H1 (cell line): ENCODE results near the gene BTBD7. TPM values are rescaled to one million over a fixed set of nuclear protein-coding genes. Genes with fewer than 3 reads are reported as not detected.

Source experiments
- CTCF ChIA-PET: fragments of 300-600 bp; sonication (Branson Sonifier 250); formaldehyde crosslinking; loops from one replicate; lab custom pipeline; 2021; ENCODE audit not compliant: partially characterized antibody; lab: Charles Lee
- POLR2A ChIA-PET: fragments of 300-600 bp; sonication (Branson Sonifier 250); formaldehyde crosslinking; loops from one replicate; lab custom pipeline; 2021; ENCODE audit warnings: inconsistent platforms; ENCODE audit not compliant: partially characterized antibody; lab: Charles Lee
- DNase-seq, 2 experiments: peaks; one replicate each; pipeline versions ENCODE4 v3.0.0 to v3.0.0-alpha.2; 2010 to 2022; ENCODE audit warnings: low spot score in 2 of 2, low read depth in 1 of 2, mixed read lengths in 1 of 2
- FAIRE-seq: peaks from 2 replicates; lab custom pipeline; 2011; peaks lifted over from hg19 to GRCh38; lab: Jason Lieb, UNC
- H2AFZ ChIP-seq: 2 replicates; pipeline ENCODE4 v1.8.1; 2012; ENCODE audit warnings: low read length, inconsistent platforms
- H2AK5ac ChIP-seq: 2 replicates; pipeline ENCODE4 v1.6.1; 2013; ENCODE audit warnings: low read depth, low read length
- H2BK120ac ChIP-seq: replicated peaks from 2 replicates; pipeline ENCODE3; 2013; ENCODE audit warnings: low read depth, low read length, inconsistent platforms
- H2BK12ac ChIP-seq: 2 replicates; pipeline ENCODE4 v1.6.1; 2013; ENCODE audit warnings: low read depth, low read length
- H2BK15ac ChIP-seq: 2 replicates; pipeline ENCODE4 v1.6.1; 2013; ENCODE audit warnings: low read length
- H2BK20ac ChIP-seq: 2 replicates; pipeline ENCODE4 v1.6.1; 2013; ENCODE audit warnings: low read length
- H2BK5ac ChIP-seq: 2 replicates; pipeline ENCODE4 v1.6.1; 2013; ENCODE audit warnings: low read depth, low read length
- H3K14ac ChIP-seq: 2 replicates; pipeline ENCODE4 v1.6.1; 2013; ENCODE audit warnings: inconsistent platforms; ENCODE audit not compliant: insufficient read length
- H3K18ac ChIP-seq: 2 replicates; pipeline ENCODE4 v1.6.1; 2013; ENCODE audit warnings: low read length; ENCODE audit errors: extremely low read depth
- H3K23ac ChIP-seq: 2 replicates; pipeline ENCODE4 v1.6.1; 2013; ENCODE audit warnings: inconsistent platforms; ENCODE audit not compliant: insufficient read length
- H3K23me2 ChIP-seq: 2 replicates; pipeline ENCODE4 v1.6.1; 2013; ENCODE audit warnings: low read depth, low read length
- H3K27ac ChIP-seq: 2 replicates; pipeline ENCODE4 v1.6.1; 2011; ENCODE audit warnings: low read depth, low read length, inconsistent platforms
- H3K27me3 ChIP-seq, 4 experiments: replicated peaks in 1 of 4; 1 replicate in 1 of 4; 2 replicates in 3 of 4; pipeline versions ENCODE4 v1.6.1 to v1.8.1; 2011 to 2013; ENCODE audit warnings: low read length in 3 of 4, mild to moderate bottlenecking in 3 of 4, inconsistent platforms in 2 of 4, mixed read lengths in 2 of 4, moderate library complexity in 1 of 4; ENCODE audit not compliant: control insufficient read depth in 3 of 4, insufficient read depth in 3 of 4; ENCODE audit errors: extremely low read depth in 1 of 4
- H3K36me3 ChIP-seq, 4 experiments: 2 replicates each; pipeline versions ENCODE4 v1.6.1 to v1.8.1; 2011 to 2013; ENCODE audit warnings: mild to moderate bottlenecking in 4 of 4, low read length in 3 of 4, moderate library complexity in 2 of 4, control low read depth in 1 of 4, inconsistent platforms in 1 of 4; ENCODE audit not compliant: insufficient read depth in 4 of 4, control insufficient read depth in 2 of 4
- H3K4ac ChIP-seq: replicated peaks from 2 replicates; pipeline ENCODE3; 2013; ENCODE audit warnings: low read length, low read depth, mixed read lengths, inconsistent platforms; ENCODE audit not compliant: insufficient read length
- H3K4me1 ChIP-seq, 4 experiments: replicated peaks in 1 of 4; 1 replicate in 1 of 4; 2 replicates in 3 of 4; pipeline versions ENCODE4 v1.6.1 to v1.8.1; 2011 to 2013; ENCODE audit warnings: low read length in 3 of 4, inconsistent platforms in 2 of 4, mixed read lengths in 1 of 4; ENCODE audit not compliant: insufficient read depth in 4 of 4, control insufficient read depth in 3 of 4
- H3K4me2 ChIP-seq, 2 experiments: 2 replicates each; pipeline versions ENCODE4 v1.6.1 to v1.8.1; 2011 to 2013; ENCODE audit warnings: low read depth in 2 of 2, low read length in 2 of 2, control low read depth in 1 of 2, inconsistent platforms in 1 of 2, mild to moderate bottlenecking in 1 of 2; ENCODE audit not compliant: insufficient read depth in 1 of 2
- H3K4me3 ChIP-seq, 4 experiments: fragments of 200-600, 300-600 bp in 1 of 4; sonication (generic), shearing (Covaris generic), sonication (Bioruptor Twin) in 1 of 4; 2 replicates each; pipeline versions ENCODE4 v1.5.1 to v1.8.1; 2011 to 2016; ENCODE audit warnings: low read length in 4 of 4, low read depth in 3 of 4, control low read depth in 2 of 4, inconsistent platforms in 2 of 4, mild to moderate bottlenecking in 2 of 4, mixed read lengths in 1 of 4, moderate library complexity in 1 of 4; ENCODE audit not compliant: insufficient read depth in 2 of 4; ENCODE audit errors: extremely low read depth in 1 of 4
- H3K56ac ChIP-seq: replicated peaks from 2 replicates; pipeline ENCODE3; 2013; ENCODE audit warnings: low read depth, mild to moderate bottlenecking, mixed read lengths, low read length, inconsistent platforms; ENCODE audit not compliant: insufficient read length
- H3K79me1 ChIP-seq: 2 replicates; pipeline ENCODE4 v1.6.1; 2013; ENCODE audit warnings: low read depth, low read length, control low read depth
- H3K79me2 ChIP-seq, 2 experiments: 2 replicates each; pipeline versions ENCODE4 v1.6.1 to v1.8.1; 2012 to 2013; ENCODE audit warnings: low read length in 2 of 2, mild to moderate bottlenecking in 2 of 2, inconsistent platforms in 1 of 2; ENCODE audit not compliant: insufficient read depth in 2 of 2, control insufficient read depth in 1 of 2
- H3K9ac ChIP-seq, 4 experiments: replicated peaks in 1 of 4; 1 replicate in 1 of 4; 2 replicates in 3 of 4; pipeline versions ENCODE4 v1.6.1 to v1.8.1; 2011 to 2013; ENCODE audit warnings: low read depth in 3 of 4, low read length in 3 of 4, control low read depth in 2 of 4, mild to moderate bottlenecking in 2 of 4, moderate library complexity in 2 of 4, inconsistent platforms in 1 of 4; ENCODE audit errors: extremely low read depth in 1 of 4
- H3K9me3 ChIP-seq, 2 experiments: 2 replicates each; pipeline versions ENCODE4 v1.6.1 to v1.8.1; 2012 to 2013; ENCODE audit warnings: mild to moderate bottlenecking in 2 of 2, moderate library complexity in 2 of 2, control low read depth in 1 of 2, inconsistent platforms in 1 of 2, low read depth in 1 of 2, low read length in 1 of 2, mixed read lengths in 1 of 2; ENCODE audit not compliant: insufficient read depth in 2 of 2
- H4K20me1 ChIP-seq, 2 experiments: replicated peaks in 1 of 2; 2 replicates each; pipeline versions ENCODE3 to v1.8.1; 2011 to 2013; ENCODE audit warnings: inconsistent platforms in 2 of 2, low read length in 2 of 2, mild to moderate bottlenecking in 1 of 2; ENCODE audit not compliant: insufficient read depth in 2 of 2, control insufficient read depth in 1 of 2
- H4K5ac ChIP-seq: 2 replicates; pipeline ENCODE4 v1.6.1; 2013; ENCODE audit warnings: low read length, low read depth, mixed read lengths, inconsistent platforms; ENCODE audit not compliant: insufficient read length
- H4K8ac ChIP-seq: 2 replicates; pipeline ENCODE4 v1.8.0; 2013; ENCODE audit warnings: mild to moderate bottlenecking, moderate library complexity, low read length, inconsistent platforms; ENCODE audit not compliant: insufficient read depth; ENCODE audit errors: extremely low read depth
- H4K91ac ChIP-seq: replicated peaks from 2 replicates; pipeline ENCODE3; 2013; ENCODE audit warnings: low read length, mixed read lengths, inconsistent platforms; ENCODE audit not compliant: insufficient read length
- BRCA1 ChIP-seq: IDR thresholded peaks from 2 replicates; pipeline ENCODE4 v1.6.1; 2012; ENCODE audit warnings: low read depth, low read length, improper control_type of control experiment
- CBX5 ChIP-seq: fragments of 300-800, 300-1000 bp; sonication (generic); IDR thresholded peaks from 2 replicates; pipeline ENCODE4 v1.7.1; 2016; ENCODE audit warnings: antibody characterized with exemption, low read length, low read depth
- CEBPB ChIP-seq: IDR thresholded peaks from 2 replicates; pipeline ENCODE4 v1.6.1; 2012; ENCODE audit warnings: low read depth, low read length
- HDAC2 ChIP-seq, 2 experiments: fragments of 300-600 bp in 1 of 2; sonication (generic) in 1 of 2; IDR thresholded peaks; 2 replicates each; pipeline ENCODE4 v1.6.1; 2011 to 2012; ENCODE audit warnings: low read depth in 2 of 2, low read length in 2 of 2, mild to moderate bottlenecking in 2 of 2, moderate library complexity in 2 of 2, borderline replicate concordance in 1 of 2, inconsistent platforms in 1 of 2
- HDAC6 ChIP-seq: IDR thresholded peaks from one replicate; pipeline ENCODE4 v1.7.1; 2012; ENCODE audit warnings: low read depth, mild to moderate bottlenecking, inconsistent platforms, low read length, moderate library complexity
- KDM4A ChIP-seq: IDR thresholded peaks from one replicate; pipeline ENCODE4 v1.7.1; 2012; ENCODE audit warnings: low read depth, mild to moderate bottlenecking, moderate library complexity, low read length, inconsistent platforms; ENCODE audit not compliant: severe bottlenecking
- NANOG ChIP-seq: IDR thresholded peaks from 2 replicates; pipeline ENCODE4 v1.6.1; 2011; ENCODE audit warnings: low read length, low read depth, mild to moderate bottlenecking, inconsistent platforms; ENCODE audit not compliant: insufficient read depth, poor library complexity, severe bottlenecking
- POLR2A ChIP-seq, 2 experiments: IDR thresholded peaks; 1 replicate in 1 of 2; 2 replicates in 1 of 2; pipeline ENCODE4 v1.6.1; 2011; ENCODE audit warnings: low read depth in 2 of 2, low read length in 2 of 2, mild to moderate bottlenecking in 2 of 2; ENCODE audit errors: control extremely low read depth in 1 of 2
- TAF7 ChIP-seq: optimal IDR thresholded peaks from 2 replicates; pipeline ENCODE3; 2011; ENCODE audit warnings: low read depth, mild to moderate bottlenecking, inconsistent platforms, low read length, moderate library complexity, borderline replicate concordance
- WGBS, 2 experiments: shearing (Covaris generic) in 1 of 2; methylation state at CpG; one replicate each; pipeline versions ENCODE4 v1.1.6 to v1.1.7; 2013 to 2015; ENCODE audit warnings: low lambda C conversion rate in 2 of 2, mixed read lengths in 2 of 2, inconsistent platforms in 1 of 2, low coverage in 1 of 2, missing lambda C conversion rate in 1 of 2; ENCODE audit not compliant: insufficient replicate concordance in 2 of 2, insufficient coverage in 1 of 2, insufficient read length in 1 of 2; ENCODE audit errors: extremely low coverage in 1 of 2, missing lambda C conversion rate in 1 of 2; 5-methylcytosine and 5-hydroxymethylcytosine counted together
- polyA plus RNA-seq, 7 experiments: library from polyadenylated mRNA; depleted of rRNA in 3 of 7; stranded (reverse) in 5 of 7; unstranded in 2 of 7; fragments of >200 nt in 5 of 7; fragments of 200-250 nt in 2 of 7; gene quantifications; 1 replicate in 5 of 7; 2 replicates in 1 of 7; 4 replicates in 1 of 7; pipeline versions ENCODE4 v1.2.1 to v1.2.3, GENCODE V29; 2011 to 2013; ENCODE audit warnings: missing spikeins in 2 of 7, mixed read lengths in 2 of 7
- total RNA-seq: library from RNA; stranded (reverse); fragmentation: NEBNext Ultra II Directional; extraction: Animal tissue kit (Norgen Biotek cat#: 25700); gene quantifications from 2 replicates; pipeline ENCODE4 v1.2.1, GENCODE V29; 2021

Gene BTBD7
- total and polyA plus RNA-seq, 2 of the 8 experiments (the other 6 are each of a cell fraction or from before 2014, with no cell fraction given), result 12.1 to 46.1 TPM

DNA sequence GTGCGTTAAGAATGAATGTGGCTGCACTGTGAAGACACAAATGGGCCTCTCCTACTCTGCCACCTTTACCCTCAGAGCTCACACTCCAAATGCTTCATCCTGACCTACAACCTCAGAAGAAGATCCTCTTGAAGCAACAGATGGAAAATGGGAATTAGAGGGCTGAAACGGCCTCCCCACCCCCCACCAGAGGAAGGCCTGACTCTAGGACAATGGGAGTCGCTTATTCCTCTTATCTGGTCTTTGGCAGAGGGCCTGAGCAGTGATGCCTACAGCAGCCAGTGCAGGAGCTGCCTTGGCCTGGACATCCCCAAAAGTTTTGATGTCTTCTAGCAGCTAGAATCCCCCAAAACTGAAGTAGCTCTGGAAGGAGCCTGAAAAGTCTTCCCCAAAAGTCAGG is 29.2 kb downstream of the BTBD7 start:
- no peak overlapping the region for H2BK5ac ChIP-seq
- DNase-seq (no peak), FAIRE-seq (no peak)
- H3K4me2 ChIP-seq, result no peak overlapping the region
- no peak for TF ChIP-seq CBX5
- no peak for TF ChIP-seq POLR2A (IDR thresholded peaks at IDR 0.05; ENCODE audit: control extremely low read depth in 1 of 2, low read depth in 2 of 2, low read length in 2 of 2)
- no peak for TF ChIP-seq HDAC6
- no peak for TF ChIP-seq CEBPB
- TF ChIP-seq NANOG, result no peak
- TF ChIP-seq TAF7, result no peak
- no peak for TF ChIP-seq BRCA1
- TF ChIP-seq KDM4A, result no peak
- no peak for TF ChIP-seq HDAC2 (IDR thresholded peaks at IDR 0.05; ENCODE audit: borderline replicate concordance in 1 of 2, low read depth in 2 of 2, low read length in 2 of 2)
- CTCF ChIA-PET, result no interaction called here
- H3K79me2 ChIP-seq, result peaks cover 0 to 73% of the 10 kb centered on the region in 2 experiments; a peak in 3 of 4 replicates
- POLR2A ChIA-PET, result no interaction called here
- no peak overlapping the region for H3K23ac ChIP-seq
- no peak overlapping the region for H2BK12ac ChIP-seq
- H3K4me3 ChIP-seq, result no peak overlapping the region
- no peak overlapping the region for H4K5ac ChIP-seq
- peaks cover 0 to 10% (median 6%) of the 10 kb centered on the region in 4 experiments; a peak in 3 of 7 replicates for H3K4me1 ChIP-seq
- H3K14ac ChIP-seq, result no peak overlapping the region
- no peak overlapping the region for H3K56ac ChIP-seq
- H3K23me2 ChIP-seq, result no peaks in the 10 kb centered on the region
- no peaks in the 10 kb centered on the region; the same call in 1 of the 2 replicates for H3K79me1 ChIP-seq
- H4K20me1 ChIP-seq, result peaks cover 0 to 1% of the 10 kb centered on the region in 2 experiments
- H2AK5ac ChIP-seq, result no peak overlapping the region
- no peak overlapping the region for H3K27ac ChIP-seq
- H3K9ac ChIP-seq, result no peak overlapping the region
- H3K4ac ChIP-seq, result no peak overlapping the region
- H2BK20ac ChIP-seq, result no peak overlapping the region
- H3K9me3 ChIP-seq, result no peaks in the 10 kb centered on the region
- H3K18ac ChIP-seq, result no peak overlapping the region
- no peak overlapping the region for H2BK120ac ChIP-seq
- 94% methylated on average over 3 of the region's 3 CpGs; no CpG with 5 or more reads in 1 of the 2 experiments for WGBS, 2 experiments
- no peak overlapping the region for H4K91ac ChIP-seq
- H4K8ac ChIP-seq, result no peak overlapping the region
- H3K36me3 ChIP-seq, result no peaks in the 10 kb centered on the region
- H2AFZ ChIP-seq, result no peak overlapping the region
- H2BK15ac ChIP-seq, result no peak overlapping the region
- no peaks in the 10 kb centered on the region for H3K27me3 ChIP-seq
